HG03280 (cell line): ENCODE data around the gene INO80B.
"Not testable (repeated sequence)": the region's sequence is repeated elsewhere in the genome, so short reads cannot be mapped to it uniquely, and the experiment has no call there.

Source experiments
- ATAC-seq: cut with Tn5 transposase; IDR thresholded peaks from one replicate; pipeline ENCODE4 v1.9.1; 2021; ENCODE audit warnings: mild to moderate bottlenecking, moderate library complexity; ENCODE audit not compliant: unreplicated experiment

The INO80B gene

GRCh38 chr2:74447230-74447999, 7.5 kb upstream of the INO80B start:
- no peak for ATAC-seq

DNA sequence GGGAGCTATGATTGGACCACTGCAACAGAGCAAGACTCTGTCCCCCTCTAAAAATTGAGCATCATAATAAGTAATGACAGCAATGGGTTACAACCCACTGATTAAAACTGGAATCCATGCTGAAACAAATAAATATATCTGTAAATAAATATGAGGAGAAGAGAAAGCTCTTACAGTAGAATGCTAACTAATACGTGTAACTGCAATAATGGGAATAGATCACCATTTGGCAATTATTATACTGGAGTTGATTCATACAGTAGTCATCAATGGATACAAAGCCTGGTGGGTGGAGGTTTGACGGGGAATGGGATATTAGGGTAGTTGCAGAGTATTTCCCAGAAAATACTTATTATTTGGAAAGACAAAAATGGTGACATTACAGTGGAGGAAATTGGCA, 6.1 kb upstream of the INO80B start:
- no peak for ATAC-seq

GRCh38 chr2:74450570-74451190, 4.2 kb upstream of the INO80B start:
- ATAC-seq = no peak

DNA sequence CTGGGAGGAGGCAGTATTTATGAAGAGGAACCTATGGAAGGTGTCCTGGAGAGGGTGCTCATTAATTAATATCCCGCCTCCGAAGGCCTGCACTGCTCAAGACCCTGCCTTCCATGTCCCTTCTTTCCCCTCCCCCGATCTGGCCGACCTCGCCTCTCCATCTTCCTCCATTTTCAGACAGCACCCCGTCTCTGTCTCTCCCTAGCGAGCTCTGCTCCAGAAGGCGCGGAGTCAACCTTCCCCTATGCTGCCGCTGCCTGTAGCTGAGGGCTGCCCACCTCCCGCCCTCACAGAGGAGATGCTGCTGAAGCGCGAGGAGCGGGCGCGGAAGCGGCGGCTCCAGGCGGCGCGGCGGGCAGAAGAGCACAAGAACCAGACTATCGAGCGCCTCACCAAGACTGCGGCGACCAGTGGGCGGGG, 2.3 kb downstream of the INO80B start:
- ATAC-seq = no peak

DNA sequence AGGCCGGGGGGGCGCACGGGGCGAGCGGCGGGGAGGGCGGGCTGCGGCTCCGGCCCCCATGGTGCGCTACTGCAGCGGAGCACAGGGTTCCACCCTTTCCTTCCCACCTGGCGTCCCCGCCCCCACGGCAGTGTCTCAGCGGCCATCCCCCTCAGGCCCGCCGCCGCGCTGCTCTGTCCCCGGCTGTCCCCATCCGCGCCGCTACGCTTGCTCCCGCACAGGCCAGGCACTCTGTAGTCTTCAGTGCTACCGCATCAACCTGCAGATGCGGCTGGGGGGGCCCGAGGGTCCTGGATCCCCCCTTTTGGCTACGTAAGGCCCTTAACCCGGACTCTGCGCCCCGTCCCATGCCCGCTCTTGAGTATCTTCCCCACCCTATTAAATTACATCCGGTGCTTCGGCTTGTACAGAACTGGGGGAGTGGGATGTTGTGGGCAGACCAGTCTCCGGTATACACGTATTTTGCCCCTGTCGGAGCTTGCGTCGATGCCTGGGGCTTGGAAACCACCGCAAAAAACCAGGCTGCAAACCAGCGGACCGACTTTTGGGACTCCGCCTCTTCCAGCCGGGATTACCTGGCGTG, 2.8 kb downstream of the INO80B start:
- ATAC-seq = peak; percentile 35

GRCh38 chr2:74458132-74458937, 3.4 kb downstream of the INO80B start, which contains the start of gene WBP1:
WBP1 (plus strand) TSS chr2:74458438; CDS start chr2:74458603, 165 bp downstream.
- peak; percentile 81 for ATAC-seq

GRCh38 chr2:74458938-74459363, 4.1 kb downstream of the INO80B start:
- no peak for ATAC-seq

DNA sequence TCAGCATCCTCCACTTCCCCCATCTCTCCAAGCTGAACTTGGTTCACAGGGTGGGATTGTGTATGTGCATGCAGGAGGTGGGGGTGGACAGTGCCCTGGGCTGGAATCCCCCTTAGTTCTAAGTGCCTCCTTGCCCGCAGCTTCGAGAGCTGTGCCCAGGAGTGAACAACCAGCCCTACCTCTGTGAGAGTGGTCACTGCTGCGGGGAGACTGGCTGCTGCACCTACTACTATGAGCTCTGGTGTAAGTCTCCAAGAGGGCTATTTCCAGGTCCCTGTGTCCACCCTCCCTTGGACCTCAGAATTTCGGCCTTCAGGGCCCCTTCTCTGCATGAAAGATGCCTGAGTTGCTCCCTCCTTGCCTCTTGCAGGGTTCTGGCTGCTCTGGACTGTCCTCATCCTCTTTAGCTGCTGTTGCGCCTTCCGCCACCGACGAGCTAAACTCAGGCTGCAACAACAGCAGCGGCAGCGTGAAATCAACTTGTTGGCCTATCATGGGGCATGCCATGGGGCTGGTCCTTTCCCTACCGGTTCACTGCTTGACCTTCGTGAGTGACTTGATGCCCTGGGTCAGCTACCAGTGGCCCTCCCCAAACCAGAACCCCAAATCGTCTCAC, 4.7 kb downstream of the INO80B start:
- not testable (repeated sequence) for ATAC-seq

DNA sequence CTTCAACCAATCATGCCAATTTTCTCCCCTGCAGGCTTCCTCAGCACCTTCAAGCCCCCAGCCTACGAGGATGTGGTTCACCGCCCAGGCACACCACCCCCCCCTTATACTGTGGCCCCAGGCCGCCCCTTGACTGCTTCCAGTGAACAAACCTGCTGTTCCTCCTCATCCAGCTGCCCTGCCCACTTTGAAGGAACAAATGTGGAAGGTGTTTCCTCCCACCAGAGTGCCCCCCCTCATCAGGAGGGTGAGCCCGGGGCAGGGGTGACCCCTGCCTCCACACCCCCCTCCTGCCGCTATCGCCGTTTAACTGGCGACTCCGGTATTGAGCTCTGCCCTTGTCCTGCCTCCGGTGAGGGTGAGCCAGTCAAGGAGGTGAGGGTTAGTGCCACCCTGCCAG, 5.3 kb downstream of the INO80B start:
- ATAC-seq = not testable (repeated sequence)

GRCh38 chr2:74461187-74462053, 6.5 kb downstream of the INO80B start:
- ATAC-seq = no peak

GRCh38 chr2:74462054-74462785, 7.3 kb downstream of the INO80B start:
- ATAC-seq = no peak

DNA sequence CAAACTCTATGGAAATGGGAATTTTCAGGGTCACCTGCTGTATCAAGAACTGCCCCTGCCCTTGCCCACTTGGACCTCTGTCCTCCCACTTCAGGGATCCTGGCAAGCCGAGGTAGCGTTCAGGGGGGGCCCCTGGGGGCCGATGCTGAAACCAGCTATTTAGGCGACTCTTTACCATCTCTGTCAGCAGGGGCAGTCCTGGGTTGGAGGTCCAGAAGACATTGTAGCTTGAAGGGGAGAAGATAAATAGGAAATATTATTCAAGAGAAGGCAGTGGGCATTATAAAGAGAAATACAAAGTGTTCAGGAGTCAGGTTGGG, 7.9 kb downstream of the INO80B start:
- no peak for ATAC-seq

GRCh38 chr2:74464406-74464805, 9.5 kb downstream of the INO80B start:
- no peak for ATAC-seq

DNA sequence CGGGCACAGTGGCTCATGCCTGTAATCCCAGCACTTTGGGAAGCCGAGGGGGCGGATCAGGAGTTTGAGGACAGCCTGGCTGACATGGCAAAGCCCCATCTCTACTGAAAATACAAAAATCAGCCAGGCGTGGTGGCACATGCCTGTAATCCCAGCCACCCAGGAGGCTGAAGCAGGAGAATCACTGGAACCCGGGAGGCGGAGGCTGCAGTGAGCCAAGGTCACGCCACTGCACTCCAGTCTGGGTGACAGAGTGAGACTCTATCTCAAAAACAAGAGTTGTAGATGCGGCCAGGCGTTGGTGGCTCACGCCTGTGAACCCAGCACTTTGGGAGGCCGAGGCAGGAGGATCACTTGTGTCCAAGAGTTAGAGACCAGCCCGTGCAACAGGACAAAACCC, 15.9 kb downstream of the INO80B start:
- ATAC-seq = not testable (repeated sequence)

DNA sequence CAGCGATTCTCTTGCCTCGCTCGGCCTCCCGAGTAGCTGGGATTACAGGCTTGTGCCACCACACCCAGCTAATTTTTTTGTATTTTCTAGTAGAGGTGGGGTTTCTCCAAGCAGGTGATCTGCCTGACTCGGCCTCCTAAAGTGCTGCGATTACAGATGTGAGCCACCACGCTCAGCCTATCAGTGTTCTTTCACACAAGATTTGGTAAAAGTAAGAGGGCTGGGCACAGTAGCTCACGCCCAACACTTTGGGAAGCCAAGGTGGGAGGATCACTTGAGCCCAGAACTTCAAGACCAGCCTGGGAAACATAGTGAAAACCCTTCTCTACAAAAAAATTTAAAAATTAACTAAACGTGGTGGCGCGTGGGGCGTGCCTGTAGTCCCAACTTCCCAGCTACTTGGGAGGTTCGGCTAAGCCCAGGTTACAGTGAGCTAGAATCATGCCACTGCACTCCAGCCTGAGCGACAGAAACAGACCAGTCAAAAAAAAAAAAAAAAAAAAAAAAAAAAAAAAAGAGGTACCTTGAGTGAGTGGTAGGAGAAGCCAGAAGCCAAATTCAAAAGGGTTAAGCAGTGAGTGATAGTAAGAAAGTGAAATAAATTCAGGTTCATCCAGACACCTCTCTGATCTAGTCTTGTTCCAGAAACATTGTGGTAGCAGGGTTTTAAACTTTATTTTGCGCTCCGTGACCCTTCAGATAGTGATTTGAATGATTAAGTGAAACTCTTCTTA, 16.6 kb downstream of the INO80B start:
- no peak for ATAC-seq

GRCh38 chr2:74472086-74472944, 17.4 kb downstream of the INO80B start, which contains the start of gene MRPL53:
MRPL53 (minus strand) TSS chr2:74472680; CDS start chr2:74472660, 20 bp downstream.
- peak; percentile 75 for ATAC-seq

GRCh38 chr2:74472945-74473258, 18.0 kb downstream of the INO80B start:
- no peak for ATAC-seq

GRCh38 chr2:74474481-74474880, 19.6 kb downstream of the INO80B start:
- no peak for ATAC-seq
